ENCODE measurements around the gene NOP9. TPM values are rescaled to one million over a fixed set of nuclear protein-coding genes. Genes with fewer than 3 reads are reported as not detected.

The NOP9 gene
- total and polyA plus RNA-seq, 7 donors: 7.8 to 29.0 (median 14.6) TPM

GRCh38 chr14:24263848-24264247, 35.8 kb upstream of the NOP9 start:
- WGBS, 2 donors: 71 to 82% methylated on average over 6 of the region's 6 CpGs
- Histone ChIP-seq H3K36me3 (peaks cover 0 to 34% (median 0%) of the 10 kb centered on the region in 4 donors), H3K27ac (no peak overlapping the region), H3K4me3 (no peak overlapping the region), H3K9me3 (no peaks in the 10 kb centered on the region), H3K4me1 (no peaks in the 10 kb centered on the region), H3K27me3 (no peaks in the 10 kb centered on the region)
- no peak for TF ChIP-seq POLR2AphosphoS5 (IDR thresholded peaks at IDR 0.05)
- TF ChIP-seq POLR2A (IDR thresholded peaks at IDR 0.05): no peak
- TF ChIP-seq EP300 (IDR thresholded peaks at IDR 0.05): no peak
- DNase-seq: no peak
- intact Hi-C loops (cut with DNase I): no loop called here

DNA sequence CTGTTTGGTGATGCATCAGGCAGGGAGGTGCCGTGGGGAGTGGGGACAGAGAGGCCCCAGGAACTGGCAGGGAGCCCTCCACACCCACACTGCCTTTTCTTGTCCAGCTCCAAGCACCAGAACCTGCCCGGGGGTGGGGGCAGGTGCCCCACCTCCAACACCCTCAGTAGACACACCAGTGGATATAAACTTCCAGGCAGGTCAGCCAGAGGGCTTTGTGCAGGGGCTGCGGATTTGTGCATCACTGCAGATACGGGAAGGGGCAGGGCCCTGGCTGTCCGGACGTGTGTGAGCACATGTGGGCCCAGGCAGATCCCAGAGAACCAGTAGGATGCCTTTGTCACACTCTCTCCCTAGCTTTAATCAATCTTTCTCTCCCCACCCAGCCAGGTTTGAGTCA, 35.4 kb upstream of the NOP9 start:
- no peak overlapping the region for H3K27ac ChIP-seq
- H3K4me3 ChIP-seq: no peak overlapping the region
- TF ChIP-seq, protein P1, sequence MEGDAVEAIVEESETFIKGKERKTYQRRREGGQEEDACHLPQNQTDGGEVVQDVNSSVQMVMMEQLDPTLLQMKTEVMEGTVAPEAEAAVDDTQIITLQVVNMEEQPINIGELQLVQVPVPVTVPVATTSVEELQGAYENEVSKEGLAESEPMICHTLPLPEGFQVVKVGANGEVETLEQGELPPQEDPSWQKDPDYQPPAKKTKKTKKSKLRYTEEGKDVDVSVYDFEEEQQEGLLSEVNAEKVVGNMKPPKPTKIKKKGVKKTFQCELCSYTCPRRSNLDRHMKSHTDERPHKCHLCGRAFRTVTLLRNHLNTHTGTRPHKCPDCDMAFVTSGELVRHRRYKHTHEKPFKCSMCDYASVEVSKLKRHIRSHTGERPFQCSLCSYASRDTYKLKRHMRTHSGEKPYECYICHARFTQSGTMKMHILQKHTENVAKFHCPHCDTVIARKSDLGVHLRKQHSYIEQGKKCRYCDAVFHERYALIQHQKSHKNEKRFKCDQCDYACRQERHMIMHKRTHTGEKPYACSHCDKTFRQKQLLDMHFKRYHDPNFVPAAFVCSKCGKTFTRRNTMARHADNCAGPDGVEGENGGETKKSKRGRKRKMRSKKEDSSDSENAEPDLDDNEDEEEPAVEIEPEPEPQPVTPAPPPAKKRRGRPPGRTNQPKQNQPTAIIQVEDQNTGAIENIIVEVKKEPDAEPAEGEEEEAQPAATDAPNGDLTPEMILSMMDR (IDR thresholded peaks at IDR 0.05): no peak
- no peak for TF ChIP-seq EP300 (IDR thresholded peaks at IDR 0.05)
- no peak for TF ChIP-seq POLR2AphosphoS5 (IDR thresholded peaks at IDR 0.05)
- TF ChIP-seq POLR2A (IDR thresholded peaks at IDR 0.05): no peak
- no peaks in the 10 kb centered on the region for H3K4me1 ChIP-seq
- intact Hi-C loops (cut with DNase I): no loop called here
- no peaks in the 10 kb centered on the region for H3K9me3 ChIP-seq
- H3K27me3 ChIP-seq: no peaks in the 10 kb centered on the region
- 89 to 90% methylated on average over 6 of the region's 6 CpGs for WGBS, 2 donors
- no peak for DNase-seq
- peaks cover 0 to 38% (median 0%) of the 10 kb centered on the region in 4 donors for H3K36me3 ChIP-seq

DNA sequence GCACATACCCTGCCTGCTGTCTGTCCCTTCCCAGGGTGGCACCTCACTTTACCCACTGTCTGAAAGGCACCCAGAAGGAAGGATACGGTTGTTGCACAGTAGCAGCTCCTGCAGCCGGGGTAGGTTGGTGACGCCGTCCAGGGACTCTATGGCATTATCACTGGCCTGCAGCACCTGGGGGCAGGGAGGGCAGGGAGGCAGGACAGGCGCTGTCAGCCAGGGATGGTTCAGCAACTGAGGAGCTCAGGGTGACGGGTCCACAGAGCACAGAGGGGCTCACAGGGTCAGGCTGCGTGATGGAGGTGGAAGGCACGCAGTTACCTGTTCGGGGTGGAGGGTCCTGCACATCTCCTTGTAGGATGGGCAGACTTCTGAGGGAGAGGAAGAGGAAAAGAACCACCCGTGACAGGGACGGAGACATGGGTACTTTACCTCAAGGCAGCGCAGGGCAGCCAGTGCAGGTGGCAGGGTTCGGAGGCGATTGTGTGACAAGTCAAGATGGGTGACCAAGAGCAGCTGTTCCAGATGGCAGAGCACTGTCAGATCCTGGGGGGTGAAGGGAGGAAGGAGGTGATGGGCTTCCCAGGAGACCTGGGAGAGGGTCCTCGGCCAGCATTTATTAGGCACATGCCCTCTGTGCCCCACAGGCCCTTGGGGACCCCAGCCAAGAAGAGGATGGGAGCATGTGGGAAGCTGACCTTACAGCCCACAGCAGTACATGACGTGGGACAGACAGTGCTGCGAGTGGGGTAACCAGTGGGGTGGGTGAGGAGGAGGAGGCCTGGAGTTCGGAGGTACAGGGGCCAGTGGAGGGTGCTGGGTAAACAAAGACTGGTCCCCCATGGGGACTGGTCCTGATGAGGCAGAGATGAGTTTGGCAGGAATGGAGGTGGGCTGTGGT, 33.1 kb upstream of the NOP9 start:
- TF ChIP-seq EP300 (IDR thresholded peaks at IDR 0.05) (no peak), POLR2AphosphoS5 (IDR thresholded peaks at IDR 0.05) (no peak), POLR2A (IDR thresholded peaks at IDR 0.05) (no peak)
- TF ChIP-seq, protein P1 (IDR thresholded peaks at IDR 0.05): no peak
- H3K27me3 ChIP-seq: no peaks in the 10 kb centered on the region
- no peak for DNase-seq
- WGBS, 2 donors: 92 to 93% methylated on average over 18 of the region's 18 CpGs
- peaks cover 0 to 6% (median 2%) of the 10 kb centered on the region in 4 donors for H3K4me1 ChIP-seq
- H3K9me3 ChIP-seq: no peaks in the 10 kb centered on the region
- H3K36me3 ChIP-seq: peaks cover 0 to 39% (median 0%) of the 10 kb centered on the region in 4 donors
- H3K4me3 ChIP-seq: no peak overlapping the region
- intact Hi-C loops (cut with DNase I): no loop called here
- H3K27ac ChIP-seq: no peak overlapping the region

DNA sequence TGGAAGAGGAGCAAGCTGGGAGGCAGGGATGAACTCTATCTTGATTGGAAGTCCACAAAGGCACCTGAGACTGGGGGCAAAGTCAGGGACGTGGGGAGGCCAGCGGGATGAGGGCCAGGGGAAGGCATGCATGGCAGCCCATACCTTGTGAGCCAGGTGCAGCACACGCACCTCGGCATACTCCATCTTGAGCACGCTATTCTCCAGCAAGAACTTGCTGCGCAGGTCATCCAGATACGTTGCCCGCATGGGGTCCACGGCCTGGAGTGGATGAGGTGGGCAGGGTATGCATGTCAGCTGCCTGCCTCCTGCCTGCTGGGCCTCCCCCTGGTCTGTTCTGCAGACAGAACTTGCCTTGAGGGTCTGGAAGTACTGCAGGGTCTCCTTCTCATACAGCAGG, 32.1 kb upstream of the NOP9 start:
- Histone ChIP-seq H3K36me3 (peaks cover 0 to 39% (median 0%) of the 10 kb centered on the region in 4 donors), H3K27me3 (no peaks in the 10 kb centered on the region), H3K4me1 (peaks cover 0 to 10% (median 7%) of the 10 kb centered on the region in 4 donors), H3K4me3 (no peak overlapping the region), H3K9me3 (no peaks in the 10 kb centered on the region), H3K27ac (no peak overlapping the region)
- intact Hi-C loops (cut with DNase I): no loop called here
- 95% methylated on average over 9 of the region's 9 CpGs for WGBS, 2 donors
- TF ChIP-seq POLR2AphosphoS5 (IDR thresholded peaks at IDR 0.05) (no peak), POLR2A (IDR thresholded peaks at IDR 0.05) (no peak), EP300 (IDR thresholded peaks at IDR 0.05) (no peak)
- TF ChIP-seq, protein P1 (IDR thresholded peaks at IDR 0.05): no peak
- DNase-seq: no peak

- Histone ChIP-seq H3K27ac (no peak overlapping the region), H3K27me3 (no peaks in the 10 kb centered on the region), H3K4me3 (no peak overlapping the region), H3K4me1 (peaks cover 0 to 10% (median 7%) of the 10 kb centered on the region in 4 donors), H3K9me3 (no peaks in the 10 kb centered on the region), H3K36me3 (peaks cover 0 to 39% (median 0%) of the 10 kb centered on the region in 4 donors)
- intact Hi-C loops (cut with DNase I): no loop called here
- no peak for DNase-seq
- TF ChIP-seq POLR2AphosphoS5 (IDR thresholded peaks at IDR 0.05) (no peak), EP300 (IDR thresholded peaks at IDR 0.05) (no peak), POLR2A (IDR thresholded peaks at IDR 0.05) (no peak)
- TF ChIP-seq, protein P1 (IDR thresholded peaks at IDR 0.05): no peak
- 95% methylated on average over 9 of the region's 9 CpGs for WGBS, 2 donors
Observed at GRCh38 chr14:24268225-24268624, 31.4 kb upstream of the NOP9 start.

Data from sigmoid colon (tissue), 7 donors.